ENCODE data around the gene SPTBN5. TPM values are rescaled to one million over a fixed set of nuclear protein-coding genes. Genes with fewer than 3 reads are reported as not detected.

Gene SPTBN5
- total RNA-seq, 1 experiment from 2014 or later = 0.84 TPM

- H3K9me2 ChIP-seq (replicated peaks; ENCODE audit: low read length) = no peaks in the 10 kb centered on the region
- peaks cover 25% of the 10 kb centered on the region for H3K36me3 ChIP-seq (ENCODE audit: low read depth, low read length)
- ATAC-seq (no peak), DNase-seq (no peak)
- intact Hi-C loops (cut with micrococcal nuclease) = loop anchor here (5.0 kb wide), 1 partner anchor 128 kb away; the partner anchor contains the start of gene MAPKBP1
- H3K79me2 ChIP-seq (ENCODE audit: low read length) = no peaks in the 10 kb centered on the region
- no peaks in the 10 kb centered on the region for H3F3A ChIP-seq (ENCODE audit: low read length, unreplicated experiment)
- no peak overlapping the region for H3K9ac ChIP-seq (ENCODE audit: low read length)
- H3K4me1 ChIP-seq (ENCODE audit: insufficient read depth, low read length) = no peaks in the 10 kb centered on the region
- no peaks in the 10 kb centered on the region for H3K27me3 ChIP-seq (ENCODE audit: low read length)
- ChIA-PET POLR2A (ENCODE audit: unreplicated experiment) (interaction anchor here (0.5 kb wide), 1 partner anchor 339 kb away, joined by 3 read pairs; no protein-coding TSS in a partner anchor), CTCF (no interaction called here)
- no peak overlapping the region for H3K4me2 ChIP-seq (ENCODE audit: low read length)
- H3K27ac ChIP-seq (ENCODE audit: low read length) = no peak overlapping the region
- BruUV-seq (replicated peaks) = no TSS peak
- no peaks in the 10 kb centered on the region for H3K9me3 ChIP-seq (ENCODE audit: low read length)
- H2AFZ ChIP-seq (ENCODE audit: low read length) = no peak overlapping the region
- H3K4me3 ChIP-seq (ENCODE audit: low read length) = no peak overlapping the region
- TF ChIP-seq EZH2 (IDR thresholded peaks at IDR 0.05; ENCODE audit: low read length, unreplicated experiment) (no peak), EZH2phosphoT487 (IDR thresholded peaks at IDR 0.05; ENCODE audit: borderline replicate concordance, low read length) (no peak)
- TF ChIP-seq, protein P1, sequence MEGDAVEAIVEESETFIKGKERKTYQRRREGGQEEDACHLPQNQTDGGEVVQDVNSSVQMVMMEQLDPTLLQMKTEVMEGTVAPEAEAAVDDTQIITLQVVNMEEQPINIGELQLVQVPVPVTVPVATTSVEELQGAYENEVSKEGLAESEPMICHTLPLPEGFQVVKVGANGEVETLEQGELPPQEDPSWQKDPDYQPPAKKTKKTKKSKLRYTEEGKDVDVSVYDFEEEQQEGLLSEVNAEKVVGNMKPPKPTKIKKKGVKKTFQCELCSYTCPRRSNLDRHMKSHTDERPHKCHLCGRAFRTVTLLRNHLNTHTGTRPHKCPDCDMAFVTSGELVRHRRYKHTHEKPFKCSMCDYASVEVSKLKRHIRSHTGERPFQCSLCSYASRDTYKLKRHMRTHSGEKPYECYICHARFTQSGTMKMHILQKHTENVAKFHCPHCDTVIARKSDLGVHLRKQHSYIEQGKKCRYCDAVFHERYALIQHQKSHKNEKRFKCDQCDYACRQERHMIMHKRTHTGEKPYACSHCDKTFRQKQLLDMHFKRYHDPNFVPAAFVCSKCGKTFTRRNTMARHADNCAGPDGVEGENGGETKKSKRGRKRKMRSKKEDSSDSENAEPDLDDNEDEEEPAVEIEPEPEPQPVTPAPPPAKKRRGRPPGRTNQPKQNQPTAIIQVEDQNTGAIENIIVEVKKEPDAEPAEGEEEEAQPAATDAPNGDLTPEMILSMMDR (conservative IDR thresholded peaks at IDR 0.05; ENCODE audit: low read depth, low read length) = no peak
- no peaks in the 10 kb centered on the region for H4K20me1 ChIP-seq (ENCODE audit: low read length)
Measured at GRCh38 chr15:41900526-41901380, 6.9 kb upstream of the SPTBN5 start.

GRCh38 chr15:41899854-41900442 is 6.1 kb upstream of the SPTBN5 start:
- TF ChIP-seq EZH2 (IDR thresholded peaks at IDR 0.05; ENCODE audit: low read length, unreplicated experiment) (no peak), EZH2phosphoT487 (IDR thresholded peaks at IDR 0.05; ENCODE audit: borderline replicate concordance, low read length) (no peak)
- TF ChIP-seq, protein P1 (conservative IDR thresholded peaks at IDR 0.05; ENCODE audit: low read depth, low read length) = no peak
- DNase-seq (no peak), ATAC-seq (no peak)
- TSS peak; percentile 21 for BruUV-seq (replicated peaks)
- Histone ChIP-seq H3K4me3 (ENCODE audit: low read length) (no peak overlapping the region), H3K9me2 (replicated peaks; ENCODE audit: low read length) (no peaks in the 10 kb centered on the region), H2AFZ (ENCODE audit: low read length) (no peak overlapping the region), H3K27ac (ENCODE audit: low read length) (no peak overlapping the region), H3K79me2 (ENCODE audit: low read length) (no peaks in the 10 kb centered on the region), H3K36me3 (ENCODE audit: low read depth, low read length) (peaks cover 25% of the 10 kb centered on the region), H3K4me1 (ENCODE audit: insufficient read depth, low read length) (peaks cover 5% of the 10 kb centered on the region), H3F3A (ENCODE audit: low read length, unreplicated experiment) (no peaks in the 10 kb centered on the region), H4K20me1 (ENCODE audit: low read length) (no peaks in the 10 kb centered on the region), H3K27me3 (ENCODE audit: low read length) (no peaks in the 10 kb centered on the region), H3K9me3 (ENCODE audit: low read length) (no peaks in the 10 kb centered on the region), H3K4me2 (ENCODE audit: low read length) (no peak overlapping the region), H3K9ac (ENCODE audit: low read length) (no peak overlapping the region)
- ChIA-PET CTCF (no interaction called here), POLR2A (ENCODE audit: unreplicated experiment) (interaction anchor here (0.5 kb wide), 1 partner anchor 338 kb away, joined by 3 read pairs; no protein-coding TSS in a partner anchor)
- intact Hi-C loops (cut with micrococcal nuclease) = loop anchor here (5.0 kb wide), 1 partner anchor 128 kb away; the partner anchor contains the start of gene MAPKBP1

Measured in PC-3 (cell line).